IPS-18c (cell line): ENCODE data around the gene FARS2.

Experiments used
- H3K4me3 ChIP-seq: 2 replicates; pipeline ENCODE4 v1.7.0; 2013; ENCODE audit warnings: low read depth, mild to moderate bottlenecking, low read length, moderate library complexity; ENCODE audit not compliant: insufficient read depth
- H3K9me3 ChIP-seq: one replicate; pipeline ENCODE4 v1.6.1; 2013; ENCODE audit warnings: mild to moderate bottlenecking, low read length, moderate library complexity; ENCODE audit not compliant: control insufficient read depth, insufficient read depth

Gene FARS2

GRCh38 chr6:5260661-5261544, at the start of gene FARS2, which contains the start of gene LYRM4:
Gene FARS2, plus strand, starts transcription at chr6:5261513.
Gene LYRM4, minus strand, starts transcription at chr6:5260950. Its CDS starts 217 bp downstream, at chr6:5260733.
- H3K4me3 ChIP-seq = peak within 1 kb of the TSS; percentile 98
- no peaks in the 10 kb centered on the region for H3K9me3 ChIP-seq

- no peaks in the 10 kb centered on the region for H3K9me3 ChIP-seq
- H3K4me3 ChIP-seq = no peak overlapping the region
Measured at GRCh38 chr6:5213836-5214235, 47.5 kb upstream of the FARS2 start.

- Histone ChIP-seq H3K4me3 (no peak overlapping the region), H3K9me3 (no peaks in the 10 kb centered on the region)
Measured at GRCh38 chr6:5214570-5215052, 46.7 kb upstream of the FARS2 start.

GRCh38 chr6:5215159-5215558, 46.2 kb upstream of the FARS2 start:
- Histone ChIP-seq H3K9me3 (no peaks in the 10 kb centered on the region), H3K4me3 (no peak overlapping the region)

- Histone ChIP-seq H3K9me3 (no peaks in the 10 kb centered on the region), H3K4me3 (no peak overlapping the region)
Measured at GRCh38 chr6:5215799-5216198, 45.5 kb upstream of the FARS2 start.

- Histone ChIP-seq H3K9me3 (no peaks in the 10 kb centered on the region), H3K4me3 (no peak overlapping the region)
Measured at GRCh38 chr6:5217356-5217755, 44.0 kb upstream of the FARS2 start.

- no peak overlapping the region for H3K4me3 ChIP-seq
- no peaks in the 10 kb centered on the region for H3K9me3 ChIP-seq
Measured at GRCh38 chr6:5219011-5219691, 42.2 kb upstream of the FARS2 start.

- Histone ChIP-seq H3K9me3 (no peaks in the 10 kb centered on the region), H3K4me3 (no peak overlapping the region)
Measured at GRCh38 chr6:5220443-5220842, 40.9 kb upstream of the FARS2 start.

GRCh38 chr6:5223309-5223708, 38.0 kb upstream of the FARS2 start:
- no peaks in the 10 kb centered on the region for H3K9me3 ChIP-seq

GRCh38 chr6:5229356-5229755, 32.0 kb upstream of the FARS2 start:
- no peaks in the 10 kb centered on the region for H3K9me3 ChIP-seq

More at GRCh38 chr6:5223309-5223708, 38.0 kb upstream of the FARS2 start:
- H3K4me3 ChIP-seq = no peak overlapping the region

GRCh38 chr6:5230081-5230480, 31.2 kb upstream of the FARS2 start:
- Histone ChIP-seq H3K4me3 (no peak overlapping the region), H3K9me3 (no peaks in the 10 kb centered on the region)

More at GRCh38 chr6:5229356-5229755, 32.0 kb upstream of the FARS2 start:
- H3K4me3 ChIP-seq = no peak overlapping the region

GRCh38 chr6:5231289-5231688, 30.0 kb upstream of the FARS2 start:
- Histone ChIP-seq H3K4me3 (no peak overlapping the region), H3K9me3 (no peaks in the 10 kb centered on the region)

GRCh38 chr6:5234874-5235273, 26.4 kb upstream of the FARS2 start:
- no peaks in the 10 kb centered on the region for H3K9me3 ChIP-seq
- no peak overlapping the region for H3K4me3 ChIP-seq

GRCh38 chr6:5235830-5236229, 25.5 kb upstream of the FARS2 start:
- no peaks in the 10 kb centered on the region for H3K9me3 ChIP-seq
- no peak overlapping the region for H3K4me3 ChIP-seq

- Histone ChIP-seq H3K9me3 (no peaks in the 10 kb centered on the region), H3K4me3 (no peak overlapping the region)
Measured at GRCh38 chr6:5237805-5238204, 23.5 kb upstream of the FARS2 start.

GRCh38 chr6:5238336-5238735, 23.0 kb upstream of the FARS2 start:
- Histone ChIP-seq H3K4me3 (no peak overlapping the region), H3K9me3 (no peaks in the 10 kb centered on the region)

GRCh38 chr6:5241252-5241651, 20.1 kb upstream of the FARS2 start:
- Histone ChIP-seq H3K4me3 (no peak overlapping the region), H3K9me3 (no peaks in the 10 kb centered on the region)

GRCh38 chr6:5243069-5243468, 18.2 kb upstream of the FARS2 start:
- Histone ChIP-seq H3K9me3 (no peaks in the 10 kb centered on the region), H3K4me3 (no peak overlapping the region)
